NCI-H446 (cell line): ENCODE data around the gene CLNK.

Source experiments
- DNase-seq, 2 experiments: peaks; one replicate each; lab custom pipeline; 2025; lab: John Stamatoyannopoulos, UW

Gene CLNK

GRCh38 chr4:10521424-10521823 lies 163.1 kb downstream of the CLNK start:
- DNase-seq = no peak

GRCh38 chr4:10509733-10510132 lies 174.8 kb downstream of the CLNK start:
- no peak for DNase-seq

- no peak for DNase-seq
Measured at GRCh38 chr4:10506077-10506476, 178.5 kb downstream of the CLNK start.

- DNase-seq = no peak
Measured at GRCh38 chr4:10504570-10505179, 179.9 kb downstream of the CLNK start.

GRCh38 chr4:10502717-10503116 lies 181.9 kb downstream of the CLNK start:
- no peak for DNase-seq

GRCh38 chr4:10500776-10501175 lies 183.8 kb downstream of the CLNK start:
- no peak for DNase-seq

- no peak for DNase-seq
Measured at GRCh38 chr4:10496200-10496599, 188.4 kb downstream of the CLNK start.

- no peak for DNase-seq
Measured at GRCh38 chr4:10495651-10496050, 188.9 kb downstream of the CLNK start.

GRCh38 chr4:10492464-10492863 lies 192.1 kb downstream of the CLNK start:
- DNase-seq = no peak

- no peak for DNase-seq
Measured at GRCh38 chr4:10491401-10491800, 193.2 kb downstream of the CLNK start.

- DNase-seq = no peak
Measured at GRCh38 chr4:10490996-10491395, 193.6 kb downstream of the CLNK start.

- no peak for DNase-seq
Measured at GRCh38 chr4:10482913-10483312, 201.7 kb downstream of the CLNK start.

- DNase-seq = no peak
Measured at GRCh38 chr4:10480616-10481015, 204.0 kb downstream of the CLNK start.

GRCh38 chr4:10478621-10479020 lies 205.9 kb downstream of the CLNK start:
- no peak for DNase-seq

GRCh38 chr4:10470505-10470904 lies 214.1 kb downstream of the CLNK start:
- DNase-seq = no peak

GRCh38 chr4:10466161-10466560 lies 218.4 kb downstream of the CLNK start:
- DNase-seq = no peak

GRCh38 chr4:10462876-10463275 lies 221.7 kb downstream of the CLNK start:
- no peak for DNase-seq

- no peak for DNase-seq
Measured at GRCh38 chr4:10461850-10462400, 222.6 kb downstream of the CLNK start.

GRCh38 chr4:10461091-10461849 lies 223.3 kb downstream of the CLNK start:
- no peak for DNase-seq

GRCh38 chr4:10460313-10461047 lies 224.1 kb downstream of the CLNK start:
- DNase-seq = no peak

- no peak for DNase-seq
Measured at GRCh38 chr4:10459305-10459704, 225.3 kb downstream of the CLNK start.

- DNase-seq = no peak
Measured at GRCh38 chr4:10458177-10458576, 226.4 kb downstream of the CLNK start.
